ENCODE data around the gene RPH3AL. TPM values are rescaled to one million over a fixed set of nuclear protein-coding genes. Genes with fewer than 3 reads are reported as not detected.

RPH3AL gene
- polyA plus RNA-seq, 1 donor from 2014 or later, result 0.87 TPM

DNA sequence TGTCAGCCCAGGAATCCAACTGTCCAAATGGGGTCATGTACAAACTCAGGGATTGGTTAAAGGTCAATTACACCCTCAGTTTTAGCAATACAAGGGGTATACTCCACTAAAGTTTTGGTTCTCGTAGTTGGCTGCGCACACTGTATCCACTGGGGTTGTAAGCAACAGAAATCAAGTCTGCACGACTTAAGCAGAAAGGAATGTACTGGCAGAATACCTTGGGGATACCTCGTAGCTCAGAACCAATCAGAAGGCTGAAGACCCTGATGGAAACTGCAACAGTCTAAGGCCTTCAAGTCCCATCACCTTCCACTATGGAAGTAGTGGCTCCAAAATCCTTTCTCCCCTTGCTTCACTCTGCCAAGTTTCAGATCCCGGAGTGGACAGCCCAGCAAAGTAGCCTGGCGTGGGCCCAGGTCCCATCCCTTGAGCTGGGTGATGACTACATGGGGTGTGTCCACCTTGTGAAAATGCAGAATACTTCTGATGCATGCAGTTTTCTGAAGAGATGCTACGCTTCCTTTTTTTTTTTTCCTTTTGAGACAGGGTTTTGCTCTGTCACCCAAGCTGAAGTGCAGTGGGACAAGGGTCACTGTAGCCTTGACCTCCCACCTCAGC lies 21.1 kb upstream of the RPH3AL start:
- no peak overlapping the region for H2AFZ ChIP-seq (ENCODE audit: low read depth, low read length)
- no peaks in the 10 kb centered on the region for H4K20me1 ChIP-seq (ENCODE audit: insufficient read depth)
- no peak overlapping the region for H3K27ac ChIP-seq (ENCODE audit: low read length)
- no peaks in the 10 kb centered on the region for H3K79me2 ChIP-seq (replicated peaks; ENCODE audit: insufficient read depth, low read length)
- no peaks in the 10 kb centered on the region for H3K36me3 ChIP-seq (ENCODE audit: insufficient read depth, low read length)
- no peaks in the 10 kb centered on the region for H3F3A ChIP-seq (ENCODE audit: insufficient read depth, low read length, poor library complexity, severe bottlenecking)
- no peak overlapping the region for H3K4me2 ChIP-seq (ENCODE audit: low read length)
- H3K9me3 ChIP-seq (ENCODE audit: low read length), result no peaks in the 10 kb centered on the region
- no peaks in the 10 kb centered on the region for H3K9me2 ChIP-seq (ENCODE audit: insufficient read depth, low read length)
- H3K9ac ChIP-seq (ENCODE audit: low read length), result no peak overlapping the region
- TF ChIP-seq RAD21 (conservative IDR thresholded peaks at IDR 0.05) (no peak), EP300 (conservative IDR thresholded peaks at IDR 0.05; ENCODE audit: poor library complexity, severe bottlenecking) (no peak), CTCF (IDR thresholded peaks at IDR 0.05; ENCODE audit: poor library complexity, severe bottlenecking) (no peak), SMC3 (conservative IDR thresholded peaks at IDR 0.05; ENCODE audit: poor library complexity) (no peak), TAF1 (IDR thresholded peaks at IDR 0.05; ENCODE audit: low read depth) (no peak), MXI1 (conservative IDR thresholded peaks at IDR 0.05; ENCODE audit: poor library complexity, severe bottlenecking) (no peak), EZH2 (IDR thresholded peaks at IDR 0.05; ENCODE audit: borderline replicate concordance, insufficient read depth, low read length, poor library complexity, severe bottlenecking) (no peak)
- TF ChIP-seq, protein P1, sequence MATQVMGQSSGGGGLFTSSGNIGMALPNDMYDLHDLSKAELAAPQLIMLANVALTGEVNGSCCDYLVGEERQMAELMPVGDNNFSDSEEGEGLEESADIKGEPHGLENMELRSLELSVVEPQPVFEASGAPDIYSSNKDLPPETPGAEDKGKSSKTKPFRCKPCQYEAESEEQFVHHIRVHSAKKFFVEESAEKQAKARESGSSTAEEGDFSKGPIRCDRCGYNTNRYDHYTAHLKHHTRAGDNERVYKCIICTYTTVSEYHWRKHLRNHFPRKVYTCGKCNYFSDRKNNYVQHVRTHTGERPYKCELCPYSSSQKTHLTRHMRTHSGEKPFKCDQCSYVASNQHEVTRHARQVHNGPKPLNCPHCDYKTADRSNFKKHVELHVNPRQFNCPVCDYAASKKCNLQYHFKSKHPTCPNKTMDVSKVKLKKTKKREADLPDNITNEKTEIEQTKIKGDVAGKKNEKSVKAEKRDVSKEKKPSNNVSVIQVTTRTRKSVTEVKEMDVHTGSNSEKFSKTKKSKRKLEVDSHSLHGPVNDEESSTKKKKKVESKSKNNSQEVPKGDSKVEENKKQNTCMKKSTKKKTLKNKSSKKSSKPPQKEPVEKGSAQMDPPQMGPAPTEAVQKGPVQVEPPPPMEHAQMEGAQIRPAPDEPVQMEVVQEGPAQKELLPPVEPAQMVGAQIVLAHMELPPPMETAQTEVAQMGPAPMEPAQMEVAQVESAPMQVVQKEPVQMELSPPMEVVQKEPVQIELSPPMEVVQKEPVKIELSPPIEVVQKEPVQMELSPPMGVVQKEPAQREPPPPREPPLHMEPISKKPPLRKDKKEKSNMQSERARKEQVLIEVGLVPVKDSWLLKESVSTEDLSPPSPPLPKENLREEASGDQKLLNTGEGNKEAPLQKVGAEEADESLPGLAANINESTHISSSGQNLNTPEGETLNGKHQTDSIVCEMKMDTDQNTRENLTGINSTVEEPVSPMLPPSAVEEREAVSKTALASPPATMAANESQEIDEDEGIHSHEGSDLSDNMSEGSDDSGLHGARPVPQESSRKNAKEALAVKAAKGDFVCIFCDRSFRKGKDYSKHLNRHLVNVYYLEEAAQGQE (IDR thresholded peaks at IDR 0.05; ENCODE audit: borderline replicate concordance), result no peak
- no peaks in the 10 kb centered on the region for H3K27me3 ChIP-seq (ENCODE audit: insufficient read depth, low read depth, low read length)
- H3K4me3 ChIP-seq (ENCODE audit: low read length), result no peak overlapping the region

DNA sequence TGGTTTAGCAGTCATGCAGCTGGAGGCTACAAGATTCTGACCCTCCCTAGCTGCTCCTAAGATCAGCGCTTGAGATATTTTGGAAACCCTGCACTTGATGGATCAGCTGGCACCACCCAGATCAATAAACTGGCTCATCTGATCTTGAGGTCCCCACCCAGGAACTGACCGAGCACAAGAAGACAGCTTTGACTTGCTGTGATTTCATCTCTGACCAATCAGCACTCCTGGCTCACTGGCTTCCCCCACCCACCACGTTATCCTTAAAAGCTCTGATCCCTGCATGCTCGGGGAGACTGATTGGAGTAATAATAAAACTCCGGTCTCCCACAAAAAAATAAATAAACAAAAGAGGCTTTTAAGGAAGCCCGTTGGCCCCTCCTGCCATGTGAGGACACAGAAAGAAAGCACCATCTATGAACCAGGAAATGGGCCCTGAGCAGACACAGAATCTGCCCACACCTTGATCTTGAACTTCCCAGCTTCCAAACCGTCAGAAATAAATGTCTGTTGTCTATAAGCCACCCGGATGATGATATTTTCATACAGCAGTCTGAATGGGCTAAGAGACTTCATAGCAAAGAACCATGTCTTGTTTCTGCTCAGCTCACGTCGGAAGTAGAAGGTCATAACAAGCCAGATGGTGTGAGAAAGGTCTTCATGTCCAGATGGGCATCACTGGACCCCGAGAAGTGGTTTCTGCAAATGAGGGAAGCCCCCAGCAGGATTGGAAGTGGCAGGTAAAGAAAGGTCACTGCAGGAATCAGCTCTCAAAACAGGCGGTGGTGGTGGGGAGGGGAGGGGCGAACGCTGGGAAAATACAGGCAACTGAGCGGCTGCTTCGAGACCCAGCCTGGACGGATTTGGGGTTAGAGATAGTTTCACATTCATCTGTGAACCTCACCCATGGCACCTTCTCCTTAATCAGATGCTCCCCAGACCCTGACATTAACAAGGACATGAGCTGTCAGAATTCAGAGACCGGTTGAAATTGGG lies 19.8 kb upstream of the RPH3AL start:
- no peaks in the 10 kb centered on the region for H3K9me3 ChIP-seq (ENCODE audit: low read length)

More for the DNA sequence above, 19.8 kb upstream of the RPH3AL start:
- Histone ChIP-seq H2AFZ (ENCODE audit: low read depth, low read length) (no peak overlapping the region), H3K79me2 (replicated peaks; ENCODE audit: insufficient read depth, low read length) (no peaks in the 10 kb centered on the region), H3K9me2 (ENCODE audit: insufficient read depth, low read length) (no peaks in the 10 kb centered on the region), H3K4me2 (ENCODE audit: low read length) (no peak overlapping the region), H4K20me1 (ENCODE audit: insufficient read depth) (no peaks in the 10 kb centered on the region), H3K27ac (ENCODE audit: low read length) (no peak overlapping the region), H3K9ac (ENCODE audit: low read length) (no peak overlapping the region), H3K36me3 (ENCODE audit: insufficient read depth, low read length) (no peaks in the 10 kb centered on the region), H3F3A (ENCODE audit: insufficient read depth, low read length, poor library complexity, severe bottlenecking) (no peaks in the 10 kb centered on the region), H3K27me3 (ENCODE audit: insufficient read depth, low read depth, low read length) (no peaks in the 10 kb centered on the region), H3K4me3 (ENCODE audit: low read length) (no peak overlapping the region)
- no peak for TF ChIP-seq TAF1 (IDR thresholded peaks at IDR 0.05; ENCODE audit: low read depth)
- no peak for TF ChIP-seq RAD21 (conservative IDR thresholded peaks at IDR 0.05)
- TF ChIP-seq SMC3 (conservative IDR thresholded peaks at IDR 0.05; ENCODE audit: poor library complexity), result no peak

Data from neural cell (in vitro differentiated cells).